GM21423 (cell line): ENCODE measurements around the gene SPSB3.
"Not testable (repeated sequence)": the region's sequence is repeated elsewhere in the genome, so short reads cannot be mapped to it uniquely, and the experiment has no call there.

ENCODE experiments used
- ATAC-seq: cut with Tn5 transposase; IDR thresholded peaks from one replicate; pipeline ENCODE4 v1.9.1; 2021; ENCODE audit warnings: mild to moderate bottlenecking, moderate library complexity; ENCODE audit not compliant: unreplicated experiment

The SPSB3 gene

DNA sequence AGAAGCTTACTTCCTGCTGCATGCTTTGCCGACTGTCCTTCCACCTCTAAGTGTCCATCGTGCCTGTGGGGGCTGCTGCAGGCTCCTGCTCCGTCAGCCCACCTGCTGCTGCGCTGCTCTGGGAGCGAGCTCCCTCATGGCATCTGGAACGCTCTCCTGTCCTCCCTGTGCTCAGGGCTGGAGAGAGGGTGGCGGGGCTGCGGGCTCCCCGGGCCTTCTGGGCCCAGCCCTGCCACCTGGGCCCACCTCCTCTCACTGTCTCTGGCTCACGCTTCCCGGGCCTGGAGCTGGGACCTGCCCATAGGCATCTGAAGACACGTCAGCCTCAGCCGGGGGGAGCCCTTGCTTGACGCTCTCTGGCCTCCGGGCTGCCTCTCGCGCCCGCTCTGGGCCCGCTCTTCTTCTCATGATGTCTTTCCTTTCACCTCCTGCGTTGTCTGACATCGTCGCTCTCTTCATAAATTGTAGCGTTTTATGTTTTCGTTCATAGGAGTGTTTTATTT, 38.0 kb downstream of the SPSB3 start:
- ATAC-seq, result no peak

- ATAC-seq, result no peak
Observed at GRCh38 chr16:1743376-1744337, 38.7 kb downstream of the SPSB3 start.

- ATAC-seq, result no peak
Observed at GRCh38 chr16:1741553-1742165, 40.7 kb downstream of the SPSB3 start.

DNA sequence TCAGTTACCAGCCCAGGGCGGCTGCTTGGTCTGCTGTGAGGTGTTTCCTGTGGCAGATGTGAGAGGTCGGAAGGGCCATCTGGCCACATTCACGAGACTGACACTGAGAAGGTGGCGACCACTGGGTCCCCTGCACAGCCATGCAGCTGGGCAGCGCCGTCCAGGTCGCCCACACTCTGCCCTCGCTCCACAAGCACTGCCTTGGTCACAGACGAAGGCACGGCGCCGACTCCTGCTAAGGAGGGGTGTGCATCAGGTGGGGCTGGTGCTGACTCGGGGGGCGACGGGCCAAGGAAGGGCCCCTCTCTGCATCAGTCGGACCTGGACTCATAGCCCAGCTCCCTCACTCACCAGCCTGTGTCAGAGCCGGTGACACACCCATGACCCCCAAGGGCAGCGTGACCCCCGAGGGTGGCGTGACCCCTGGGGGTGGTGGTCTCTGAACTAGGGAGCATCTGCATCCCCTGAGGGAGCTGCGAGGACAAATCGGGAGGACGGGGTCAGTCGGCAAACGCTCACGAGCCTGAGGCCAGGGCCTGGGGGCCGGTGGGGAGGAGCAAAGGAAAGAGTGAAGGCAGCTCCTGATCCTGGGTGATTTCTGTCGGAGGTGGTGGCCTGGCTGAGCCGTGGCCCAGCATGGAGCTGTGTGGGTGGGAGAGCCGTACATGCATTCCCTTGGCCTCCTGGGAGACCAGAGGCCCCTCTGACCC, 41.4 kb downstream of the SPSB3 start:
- no peak for ATAC-seq

GRCh38 chr16:1740234-1740633, 42.1 kb downstream of the SPSB3 start:
- ATAC-seq, result no peak

DNA sequence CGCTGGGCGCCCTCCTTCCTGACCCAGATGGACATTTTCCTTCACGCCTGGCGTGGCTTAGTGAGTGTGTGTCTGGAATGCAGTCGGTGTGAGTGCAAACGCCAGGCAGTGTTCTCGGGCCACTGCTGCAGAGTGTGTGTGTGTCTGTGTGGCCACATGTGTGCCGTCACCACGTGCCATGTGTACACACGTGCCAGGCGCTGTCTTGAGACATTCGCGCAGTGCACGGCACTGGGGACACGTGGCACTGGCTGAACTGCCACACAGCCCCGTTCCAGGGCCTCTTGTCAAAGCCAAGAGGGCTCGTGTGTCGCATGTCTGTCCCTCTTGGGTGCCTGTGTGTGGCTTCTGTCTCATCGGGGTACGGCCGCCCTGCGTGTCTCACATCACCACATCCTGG, 47.6 kb downstream of the SPSB3 start:
- no peak for ATAC-seq

DNA sequence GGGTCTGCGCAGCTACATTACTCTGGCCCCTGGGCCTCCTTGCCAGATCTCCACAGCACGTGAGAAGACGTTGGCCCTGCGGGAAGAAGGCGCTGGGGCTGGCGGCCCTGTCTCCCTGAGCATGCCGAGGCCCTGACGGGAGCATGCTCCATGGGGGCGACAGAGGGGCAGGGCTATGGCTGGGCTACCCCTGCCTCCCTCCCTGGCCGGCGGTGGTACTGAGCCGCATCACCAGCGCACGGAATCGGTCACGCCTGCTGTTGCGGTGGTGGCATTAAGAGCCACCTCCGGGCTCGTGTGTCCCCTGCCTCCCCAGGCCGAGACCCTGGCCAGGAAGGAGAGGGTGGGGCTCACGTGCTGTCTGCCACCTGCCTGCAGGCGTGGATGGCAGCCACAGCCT, 48.2 kb downstream of the SPSB3 start:
- no peak for ATAC-seq

DNA sequence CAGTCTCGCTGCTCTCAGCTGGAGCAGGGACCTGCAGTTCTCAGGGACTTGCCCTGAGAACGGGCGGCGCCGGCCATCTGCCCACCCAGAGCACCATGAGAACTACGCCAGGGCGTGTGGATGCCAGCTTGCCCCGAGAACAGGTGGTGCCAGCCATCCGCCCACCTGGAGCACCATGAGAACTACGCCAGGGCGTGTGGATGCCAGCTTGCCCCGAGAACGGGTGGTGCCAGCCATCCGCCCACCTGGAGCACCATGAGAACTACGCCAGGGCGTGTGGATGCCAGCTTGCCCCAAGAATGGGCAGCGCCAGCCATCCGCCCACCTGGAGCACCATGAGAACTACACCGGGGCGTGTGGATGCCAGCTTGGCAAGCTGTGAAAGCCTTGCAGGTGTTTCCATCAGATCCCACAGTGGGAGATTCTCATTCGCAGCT, 49.8 kb downstream of the SPSB3 start:
- ATAC-seq, result not testable (repeated sequence)

- ATAC-seq, result no peak
Observed at GRCh38 chr16:1732071-1732470, 50.3 kb downstream of the SPSB3 start.

- no peak for ATAC-seq
Observed at GRCh38 chr16:1731603-1732002, 50.8 kb downstream of the SPSB3 start.

- no peak for ATAC-seq
Observed at GRCh38 chr16:1731073-1731472, 51.3 kb downstream of the SPSB3 start.

DNA sequence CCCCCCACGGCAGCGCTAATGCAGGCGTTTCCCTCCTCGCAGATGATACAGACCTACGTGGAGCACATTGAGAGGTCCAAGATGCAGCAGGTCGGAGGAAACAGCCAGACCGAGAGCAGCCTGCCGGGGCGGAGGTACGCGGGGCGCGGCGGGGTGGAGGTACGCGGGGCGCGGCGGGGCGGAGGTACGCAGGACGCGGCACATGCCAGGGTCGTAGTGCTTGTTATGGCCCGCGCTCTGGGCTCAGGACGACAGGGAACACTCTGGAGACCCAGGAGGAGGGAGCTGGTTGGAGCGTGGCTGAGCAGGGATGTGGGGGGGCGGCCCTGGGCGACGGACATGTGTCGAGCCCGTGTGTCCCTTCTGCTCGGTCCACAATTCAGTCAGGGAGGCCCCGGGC, 52.9 kb downstream of the SPSB3 start:
- no peak for ATAC-seq

DNA sequence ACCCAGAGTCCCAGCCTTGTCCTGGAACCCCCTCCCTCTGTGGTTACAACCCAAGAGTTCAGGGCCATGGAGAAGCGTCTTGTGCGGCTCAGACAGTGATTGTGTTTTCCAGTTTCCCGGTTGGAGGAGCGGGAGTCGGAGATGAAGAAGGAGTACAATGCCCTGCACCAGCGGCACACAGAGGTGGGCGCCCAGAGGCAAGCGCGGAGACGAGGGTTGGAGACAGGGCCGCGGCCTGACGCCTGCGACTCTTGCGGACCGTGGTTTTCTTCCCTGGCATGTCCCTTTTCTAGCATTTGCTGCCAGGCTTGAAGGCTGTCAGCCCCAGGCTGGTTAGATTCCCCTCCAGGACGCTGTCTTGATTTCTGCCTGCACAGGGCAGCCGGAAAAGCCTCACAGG, 53.3 kb downstream of the SPSB3 start:
- ATAC-seq, result no peak

- no peak for ATAC-seq
Observed at GRCh38 chr16:1727651-1728624, 54.4 kb downstream of the SPSB3 start.
